ENCODE results near the gene DNAJC9.
A peak's percentile ranks its signal among the peaks of the same experiment; 100 is the strongest.
"Not testable (repeated sequence)": the region's sequence is repeated elsewhere in the genome, so short reads cannot be mapped to it uniquely, and the experiment has no call there.

DNAJC9 gene

GRCh38 chr10:73246646-73247508, at the start of gene DNAJC9:
DNAJC9 (minus strand) TSS chr10:73247255; CDS start chr10:73247189, 66 bp downstream.
- peak; percentile 90 for DNase-seq (ENCODE audit: low spot score)

DNA sequence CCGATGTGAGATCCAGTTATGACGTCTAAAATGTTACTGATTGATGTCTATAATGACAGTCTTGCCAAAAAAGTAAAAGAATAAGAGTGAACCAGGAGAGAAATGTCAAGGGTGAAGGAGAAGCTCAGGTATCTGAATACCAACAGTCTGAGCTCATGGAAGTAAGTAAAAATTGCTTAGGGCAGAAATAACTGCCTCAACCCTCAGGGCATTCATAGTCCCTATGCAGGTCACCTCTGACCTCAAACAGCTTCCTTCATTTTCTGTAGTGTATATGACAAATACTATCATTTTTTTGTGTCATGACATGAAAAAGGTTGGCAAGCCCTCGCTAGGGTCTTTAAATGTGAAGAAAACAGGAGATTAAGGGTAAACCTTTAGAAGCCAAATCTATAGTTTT, 46.4 kb upstream of the DNAJC9 start:
- no peak for DNase-seq (ENCODE audit: low spot score)

- DNase-seq (ENCODE audit: low spot score) = no peak
Observed at GRCh38 chr10:73289958-73290357, 42.9 kb upstream of the DNAJC9 start.

DNA sequence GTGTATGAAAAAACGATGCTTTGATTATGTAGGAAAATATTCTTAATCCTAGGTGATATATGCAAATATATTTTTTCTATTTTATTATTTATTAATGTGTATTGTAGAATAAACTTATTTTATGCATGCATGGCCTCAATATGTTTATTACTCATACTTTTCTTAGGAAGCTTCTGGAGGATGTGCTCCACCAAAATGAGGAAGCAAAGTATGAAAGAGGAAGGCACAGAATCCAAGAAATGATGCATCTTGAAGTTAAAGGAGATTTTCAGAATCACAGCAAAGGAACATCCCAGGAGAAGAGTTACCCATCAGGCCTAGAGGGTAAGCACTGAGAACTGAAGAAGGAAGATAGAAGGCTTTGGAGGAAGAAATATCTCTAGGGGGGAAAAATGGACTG, 40.4 kb upstream of the DNAJC9 start:
- no peak for DNase-seq (ENCODE audit: low spot score)

- no peak for DNase-seq (ENCODE audit: low spot score)
Observed at GRCh38 chr10:73281097-73281496, 34.0 kb upstream of the DNAJC9 start.

DNA sequence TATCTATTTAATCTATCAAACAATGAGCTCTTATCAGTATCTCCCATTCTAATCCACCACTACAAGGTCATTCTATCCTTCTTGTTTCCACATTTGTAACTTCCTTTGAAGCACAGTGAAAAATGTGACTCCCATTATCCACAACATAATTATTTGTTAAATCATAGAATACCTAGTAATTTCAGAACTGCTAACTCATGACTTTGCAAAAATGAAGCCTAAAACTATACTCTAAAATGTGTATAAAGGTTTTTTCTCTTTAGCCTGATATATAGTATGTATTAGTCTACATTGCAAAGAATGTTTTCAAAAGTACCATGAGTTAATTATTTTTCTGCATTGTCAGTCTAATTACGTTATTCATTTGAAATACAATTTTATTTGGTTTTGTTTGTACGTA, 17.4 kb upstream of the DNAJC9 start:
- no peak for DNase-seq (ENCODE audit: low spot score)

- no peak for DNase-seq (ENCODE audit: low spot score)
Observed at GRCh38 chr10:73263693-73264347, 16.8 kb upstream of the DNAJC9 start.

GRCh38 chr10:73262880-73263555, 16.0 kb upstream of the DNAJC9 start:
- no peak for DNase-seq (ENCODE audit: low spot score)

DNA sequence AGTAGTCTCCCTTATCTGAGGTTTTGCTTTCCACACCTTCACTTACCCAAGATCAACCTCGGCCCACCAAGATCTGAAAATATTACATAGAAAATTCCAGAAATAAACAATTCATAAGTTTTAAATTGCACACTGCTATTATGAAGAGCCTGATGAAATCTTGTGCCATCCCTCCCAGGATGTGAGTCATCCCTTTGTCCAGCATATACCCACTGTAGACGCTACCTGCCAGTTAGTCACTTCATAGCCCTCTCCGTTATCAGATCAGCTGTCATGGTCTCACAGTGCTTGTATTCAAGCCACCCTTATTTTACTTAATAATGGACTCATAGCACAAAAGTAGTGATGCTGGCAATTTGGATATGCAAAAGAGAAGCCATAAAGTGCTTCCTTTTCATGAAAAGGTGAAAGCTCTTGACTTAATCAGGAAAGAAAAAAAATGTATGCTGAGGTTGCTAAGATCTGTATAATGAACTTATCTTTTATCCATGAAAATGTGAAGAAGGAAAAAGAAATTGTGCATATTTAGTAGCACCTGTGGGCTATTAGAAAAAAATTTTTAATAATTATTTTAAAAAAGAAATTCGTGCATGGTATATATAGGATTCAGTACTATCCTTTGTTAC, 15.2 kb upstream of the DNAJC9 start:
- no peak for DNase-seq (ENCODE audit: low spot score)

DNA sequence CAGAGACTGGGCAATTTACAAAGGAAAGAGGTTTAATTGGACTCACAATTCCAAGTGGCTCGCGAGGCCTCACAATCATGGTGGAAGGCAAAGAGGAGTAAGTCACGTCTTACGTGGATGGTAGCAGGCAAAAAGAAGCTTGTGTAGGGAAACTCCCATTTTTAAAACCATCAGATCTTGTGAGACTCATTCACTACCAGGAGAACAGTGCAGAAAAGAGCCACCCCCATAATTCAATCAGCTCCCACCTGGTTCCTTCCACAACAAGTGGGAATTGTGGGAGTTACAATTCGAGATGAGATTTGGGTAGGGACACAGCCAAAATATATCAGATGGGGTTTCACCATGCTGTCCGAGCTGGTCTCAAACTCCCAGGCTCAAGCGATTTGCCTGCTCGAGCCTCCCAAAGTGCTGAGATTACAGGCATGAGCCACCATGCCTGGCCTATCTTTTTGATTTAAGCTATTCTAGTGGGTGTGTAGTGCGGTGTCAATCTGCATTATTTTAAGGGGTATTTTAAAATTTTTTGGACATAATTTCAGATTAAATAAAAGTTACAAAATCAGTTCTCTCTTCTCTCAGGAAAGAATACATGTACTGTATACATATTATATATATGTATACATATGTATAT, 14.4 kb upstream of the DNAJC9 start:
- DNase-seq (ENCODE audit: low spot score) = no peak

GRCh38 chr10:73258612-73259011, 11.6 kb upstream of the DNAJC9 start:
- DNase-seq (ENCODE audit: low spot score) = not testable (repeated sequence)

- DNase-seq (ENCODE audit: low spot score) = no peak
Observed at GRCh38 chr10:73253225-73253555, 6.1 kb upstream of the DNAJC9 start.

DNA sequence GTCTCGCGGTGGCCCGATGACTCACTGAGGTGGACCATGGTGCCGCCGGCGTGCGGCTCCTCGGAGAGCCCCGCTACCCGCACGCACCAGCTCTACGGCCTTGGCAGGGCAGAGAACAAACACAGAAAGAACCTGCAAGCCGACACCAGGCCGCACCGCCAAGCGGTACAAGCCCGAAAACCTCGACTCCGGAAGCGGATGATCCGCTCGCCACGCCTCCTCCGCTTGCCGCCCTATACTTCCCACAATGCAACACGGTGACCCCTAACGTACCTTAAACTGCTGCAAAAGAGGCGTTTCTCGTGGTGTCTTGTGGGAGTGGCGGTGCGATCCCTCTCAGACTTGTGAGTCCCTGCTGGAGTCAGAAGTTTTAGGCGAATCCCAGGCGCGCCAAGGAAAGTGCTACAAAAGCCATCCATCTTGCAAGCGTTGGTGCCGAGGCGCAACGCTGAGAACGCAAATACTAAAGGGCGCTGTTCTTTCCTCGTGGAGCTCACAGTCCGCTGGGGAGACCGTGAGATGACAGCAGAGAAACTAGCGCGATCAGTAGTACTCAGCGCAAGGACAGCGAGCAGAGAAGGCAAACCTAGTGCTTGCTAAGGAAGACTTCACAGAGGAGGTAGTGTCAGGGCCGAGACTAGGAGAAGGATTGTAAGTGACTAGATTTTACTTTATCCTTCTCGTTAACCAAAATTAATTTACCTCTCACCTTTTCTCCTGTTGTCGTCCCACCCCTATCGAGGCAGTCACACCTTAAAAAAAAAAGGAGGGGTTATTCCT, 5.6 kb upstream of the DNAJC9 start, which contains the start of gene MRPS16:
TSS of gene MRPS16 (minus strand) at position 200 of the 780 bp plus-strand sequence. CDS start at position 38, 162 bp downstream.
- peak; percentile 94 for DNase-seq (ENCODE audit: low spot score)

GRCh38 chr10:73251683-73252444, 4.8 kb upstream of the DNAJC9 start:
- no peak for DNase-seq (ENCODE audit: low spot score)

- DNase-seq (ENCODE audit: low spot score) = no peak
Observed at GRCh38 chr10:73248259-73248724, 1.2 kb upstream of the DNAJC9 start.

GRCh38 chr10:73247509-73248258, 629 bp upstream of the DNAJC9 start:
- no peak for DNase-seq (ENCODE audit: low spot score)

- DNase-seq (ENCODE audit: low spot score) = no peak
Observed at GRCh38 chr10:73246322-73246645, 771 bp downstream of the DNAJC9 start.

DNA sequence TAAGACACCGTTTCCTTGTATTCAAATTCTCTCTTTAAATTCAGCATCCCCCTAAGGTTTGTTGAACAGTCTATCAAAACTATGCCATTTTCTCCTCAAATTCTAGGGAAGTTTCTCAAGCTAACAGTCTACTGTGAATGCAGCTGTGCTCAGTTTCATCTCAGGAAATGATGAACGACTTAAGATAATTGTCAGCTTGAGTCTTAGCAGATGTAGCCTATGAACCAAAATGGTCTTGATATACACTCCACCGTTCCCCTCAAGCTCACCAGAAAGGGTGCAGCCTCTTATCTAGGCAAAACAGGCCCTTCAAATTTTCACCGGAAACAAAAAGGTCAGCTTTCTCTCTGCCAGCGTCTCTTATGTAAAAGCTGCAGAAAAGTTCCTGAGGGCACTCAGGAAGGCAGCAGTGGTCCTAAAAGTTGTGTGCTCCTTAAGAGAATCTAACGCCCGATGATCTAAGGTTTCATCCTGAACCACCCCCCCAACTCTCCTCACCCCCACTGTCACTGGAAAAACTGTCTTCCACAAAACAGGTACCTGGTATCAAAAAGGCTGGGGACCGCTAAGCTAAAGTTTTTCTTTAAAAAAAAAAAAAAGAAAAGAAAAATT, 2.1 kb downstream of the DNAJC9 start:
- DNase-seq (ENCODE audit: low spot score) = no peak

DNA sequence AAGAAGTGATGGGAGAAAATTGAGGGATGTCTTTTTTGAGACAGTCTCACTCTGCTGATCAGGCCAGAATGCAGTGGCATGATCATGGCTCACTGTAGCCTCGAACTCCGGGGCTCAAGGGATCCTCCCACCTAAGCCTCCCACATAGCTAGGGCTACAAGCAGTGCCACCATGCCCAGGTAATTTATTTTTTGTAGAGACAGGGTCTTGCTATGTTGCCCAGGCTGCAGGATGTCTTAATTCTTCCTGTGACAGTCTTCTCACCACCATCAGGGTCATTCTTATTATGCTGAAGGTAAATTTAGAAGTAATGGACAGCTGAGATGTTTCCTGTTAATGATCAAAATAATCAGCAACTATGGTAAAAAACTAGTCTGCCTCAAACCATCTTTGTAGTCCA, 7.1 kb downstream of the DNAJC9 start:
- DNase-seq (ENCODE audit: low spot score) = no peak

Measured in hepatic stellate cell (primary cell).